Measurements from ENCODE around the gene GID8. TPM values are rescaled to one million over a fixed set of nuclear protein-coding genes. Genes with fewer than 3 reads are reported as not detected.

GID8 gene
- total and polyA plus RNA-seq, 2 donors (not counting 3 experiments of a cell fraction or from before 2014, with no cell fraction given) = 25.3 to 34.6 TPM

DNA sequence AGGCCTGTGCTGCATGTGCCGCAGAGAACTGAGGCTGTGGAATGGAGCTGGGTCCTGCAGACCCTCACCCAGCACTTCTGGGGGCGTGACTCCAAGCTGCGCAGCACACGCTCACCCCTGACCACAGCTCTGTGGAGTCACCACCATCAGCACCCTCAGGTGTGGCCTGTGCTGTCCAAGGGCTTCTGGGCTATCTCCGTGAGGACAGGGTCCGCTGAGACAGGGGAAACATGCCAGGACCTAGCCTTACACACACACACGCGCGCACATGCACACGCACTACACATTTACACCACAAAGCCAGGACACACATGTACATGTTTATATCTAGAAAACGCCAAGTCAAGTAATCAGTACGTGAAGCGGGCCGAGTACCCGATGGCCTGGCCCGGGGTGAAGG is 49.5 kb upstream of the GID8 start:
- Histone ChIP-seq H3K27ac (ENCODE audit: insufficient read depth, low read depth, low read length) (no peak overlapping the region), H3K36me3 (ENCODE audit: control insufficient read depth in 2 of 2, extremely low read depth in 1 of 2, insufficient read depth in 2 of 2, low read length in 2 of 2) (peaks cover 24 to 52% of the 10 kb centered on the region in 2 experiments), H3K9me3 (replicated peaks; ENCODE audit: control insufficient read depth, insufficient read depth, low read length) (no peaks in the 10 kb centered on the region), H3K9me1 (replicated peaks; ENCODE audit: control insufficient read depth, extremely low read depth, insufficient read depth, low read length) (no peaks in the 10 kb centered on the region), H3K4me1 (ENCODE audit: control insufficient read depth, extremely low read depth, insufficient read depth, low read length) (no peaks in the 10 kb centered on the region), H3K9ac (replicated peaks; ENCODE audit: extremely low read depth, insufficient read depth, low read length) (no peak overlapping the region), H3K79me2 (ENCODE audit: control insufficient read depth, insufficient read depth, low read length) (no peaks in the 10 kb centered on the region), H2AFZ (ENCODE audit: low read depth, low read length) (no peak overlapping the region), H3K27me3 (ENCODE audit: control insufficient read depth in 2 of 2, insufficient read depth in 2 of 2, low read length in 2 of 2) (no peaks in the 10 kb centered on the region), H4K20me1 (replicated peaks; ENCODE audit: control insufficient read depth, extremely low read depth, insufficient read depth, low read length) (no peaks in the 10 kb centered on the region), H3K4me3 (replicated peaks in 1 of 3; ENCODE audit: insufficient read depth in 1 of 3, low read depth in 1 of 3, low read length in 3 of 3) (no peak overlapping the region), H3K4me2 (ENCODE audit: insufficient read depth, low read length) (no peak overlapping the region)
- no peak for TF ChIP-seq EZH2 (IDR thresholded peaks at IDR 0.05; ENCODE audit: borderline replicate concordance, low read depth, low read length, severe bottlenecking)
- no peak for TF ChIP-seq FOS (IDR thresholded peaks at IDR 0.05; ENCODE audit: borderline replicate concordance, insufficient read depth, low read length)
- TF ChIP-seq, protein P1, sequence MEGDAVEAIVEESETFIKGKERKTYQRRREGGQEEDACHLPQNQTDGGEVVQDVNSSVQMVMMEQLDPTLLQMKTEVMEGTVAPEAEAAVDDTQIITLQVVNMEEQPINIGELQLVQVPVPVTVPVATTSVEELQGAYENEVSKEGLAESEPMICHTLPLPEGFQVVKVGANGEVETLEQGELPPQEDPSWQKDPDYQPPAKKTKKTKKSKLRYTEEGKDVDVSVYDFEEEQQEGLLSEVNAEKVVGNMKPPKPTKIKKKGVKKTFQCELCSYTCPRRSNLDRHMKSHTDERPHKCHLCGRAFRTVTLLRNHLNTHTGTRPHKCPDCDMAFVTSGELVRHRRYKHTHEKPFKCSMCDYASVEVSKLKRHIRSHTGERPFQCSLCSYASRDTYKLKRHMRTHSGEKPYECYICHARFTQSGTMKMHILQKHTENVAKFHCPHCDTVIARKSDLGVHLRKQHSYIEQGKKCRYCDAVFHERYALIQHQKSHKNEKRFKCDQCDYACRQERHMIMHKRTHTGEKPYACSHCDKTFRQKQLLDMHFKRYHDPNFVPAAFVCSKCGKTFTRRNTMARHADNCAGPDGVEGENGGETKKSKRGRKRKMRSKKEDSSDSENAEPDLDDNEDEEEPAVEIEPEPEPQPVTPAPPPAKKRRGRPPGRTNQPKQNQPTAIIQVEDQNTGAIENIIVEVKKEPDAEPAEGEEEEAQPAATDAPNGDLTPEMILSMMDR (IDR thresholded peaks at IDR 0.05; ENCODE audit: extremely low read depth in 1 of 2, insufficient read depth in 1 of 2, low read depth in 1 of 2, low read length in 2 of 2) = no peak
- TF ChIP-seq POLR2AphosphoS5 (IDR thresholded peaks at IDR 0.05; ENCODE audit: insufficient read depth, low read depth, low read length) = no peak
- no peak for TF ChIP-seq POLR2A (IDR thresholded peaks at IDR 0.05; ENCODE audit: low read depth, low read length)
- no peak for TF ChIP-seq GATA2 (IDR thresholded peaks at IDR 0.05; ENCODE audit: insufficient read depth, insufficient read length, low read depth, low read length)
- TF ChIP-seq JUN (IDR thresholded peaks at IDR 0.05; ENCODE audit: borderline replicate concordance, insufficient read depth, insufficient read length, low read depth) = no peak
- no peak for TF ChIP-seq MYC (IDR thresholded peaks at IDR 0.05; ENCODE audit: low read depth, low read length)
- TF ChIP-seq, protein P2, sequence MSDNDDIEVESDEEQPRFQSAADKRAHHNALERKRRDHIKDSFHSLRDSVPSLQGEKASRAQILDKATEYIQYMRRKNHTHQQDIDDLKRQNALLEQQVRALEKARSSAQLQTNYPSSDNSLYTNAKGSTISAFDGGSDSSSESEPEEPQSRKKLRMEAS (IDR thresholded peaks at IDR 0.05; ENCODE audit: insufficient read depth, insufficient read length) = no peak
- no TSS peak for BruUV-seq (replicated peaks)
- ChIA-PET POLR2A (no interaction called here), CTCF (interaction anchor here (1.8 to 4.7 kb wide), 2 partner anchors 9 to 13 kb away, joined by 7 to 30 read pairs; no protein-coding TSS in a partner anchor)
- FAIRE-seq (no peak), DNase-seq (ENCODE audit: low read depth, low spot score) (no peak)
- intact Hi-C loops (cut with micrococcal nuclease) = no loop called here
- dilution Hi-C loops (cut with MboI; ENCODE audit: extremely low pct_ligation_motif_present, low sequenced_read_pairs) = no loop called here
